CD4-positive, alpha-beta memory T cell (primary cell): ENCODE measurements around the gene MORC1. TPM values are rescaled to one million over a fixed set of nuclear protein-coding genes. Genes with fewer than 3 reads are reported as not detected.

ENCODE experiments used
- CTCF ChIA-PET: fragments of 350-600 bp; sonication (Branson Sonifier 250); formaldehyde crosslinking; loops from one replicate; lab custom pipeline; 2021; ENCODE audit warnings: inconsistent platforms; ENCODE audit not compliant: partially characterized antibody; lab: Charles Lee
- POLR2A ChIA-PET: fragments of 350-600 bp; sonication (Branson Sonifier 250); formaldehyde crosslinking; loops from one replicate; lab custom pipeline; 2021; ENCODE audit not compliant: partially characterized antibody; lab: Charles Lee
- DNase-seq, 5 donors: peaks; one replicate each; pipeline versions ENCODE4 v3.0.0 to v3.0.0-alpha.2; 2020 to 2022; ENCODE audit warnings: mixed read lengths in 1 of 5
- H3K27ac ChIP-seq: one replicate; pipeline ENCODE4 v1.7.0; 2013; ENCODE audit warnings: low read depth, low read length
- H3K27me3 ChIP-seq: 2 replicates; pipeline ENCODE4 v1.7.0; 2013; ENCODE audit warnings: mild to moderate bottlenecking, low read length, moderate library complexity; ENCODE audit not compliant: insufficient read depth
- H3K36me3 ChIP-seq: 2 replicates; pipeline ENCODE4 v1.7.0; 2013; ENCODE audit warnings: mild to moderate bottlenecking, low read length, moderate library complexity; ENCODE audit not compliant: insufficient read depth
- H3K4me1 ChIP-seq: 2 replicates; pipeline ENCODE4 v1.7.0; 2013; ENCODE audit warnings: mild to moderate bottlenecking, low read length, moderate library complexity; ENCODE audit not compliant: insufficient read depth
- H3K4me3 ChIP-seq, 2 donors: one replicate each; pipeline ENCODE4 v1.7.0; 2013; ENCODE audit warnings: low read length in 2 of 2, mild to moderate bottlenecking in 1 of 2
- H3K9me3 ChIP-seq, 2 donors: one replicate each; pipeline ENCODE4 v1.7.0; 2013; ENCODE audit warnings: low read length in 2 of 2, control low read depth in 1 of 2; ENCODE audit not compliant: control insufficient read depth in 1 of 2
- H3K27ac Mint-ChIP-seq, 7 donors: one replicate each; pipeline ENCODE4 v1.8.0; 2020 to 2021; ENCODE audit warnings: mixed read lengths in 7 of 7, mild to moderate bottlenecking in 6 of 7, inconsistent platforms in 3 of 7, moderate library complexity in 3 of 7
- H3K27me3 Mint-ChIP-seq, 2 donors: one replicate each; pipeline ENCODE4 v1.8.0; 2020 to 2021; ENCODE audit warnings: mixed read lengths in 2 of 2
- H3K36me3 Mint-ChIP-seq, 2 donors: one replicate each; pipeline ENCODE4 v1.8.0; 2020 to 2021; ENCODE audit warnings: mixed read lengths in 2 of 2, inconsistent platforms in 1 of 2, mild to moderate bottlenecking in 1 of 2
- H3K4me1 Mint-ChIP-seq, 4 donors: one replicate each; pipeline ENCODE4 v1.8.0; 2020 to 2021; ENCODE audit warnings: mixed read lengths in 4 of 4, mild to moderate bottlenecking in 1 of 4
- H3K4me3 Mint-ChIP-seq, 8 donors: one replicate each; pipeline ENCODE4 v1.8.0; 2020 to 2021; ENCODE audit warnings: mixed read lengths in 8 of 8, mild to moderate bottlenecking in 7 of 8, moderate library complexity in 6 of 8, inconsistent platforms in 3 of 8
- H3K9me3 Mint-ChIP-seq, 8 donors: one replicate each; pipeline ENCODE4 v1.8.0; 2020 to 2021; ENCODE audit warnings: mixed read lengths in 8 of 8, mild to moderate bottlenecking in 5 of 8, inconsistent platforms in 3 of 8, moderate library complexity in 1 of 8
- intact Hi-C: fragments of 100-400 bp; cut with micrococcal nuclease; formaldehyde crosslinking; loops from one replicate; pipeline ENCODE4 v1.15.1; 2023
- polyA plus RNA-seq, 2 donors: library from polyadenylated mRNA; unstranded; fragments of 300-500 nt; fragmentation: Illumina TruSeq; gene quantifications; one replicate each; pipeline ENCODE4 v1.2.3, GENCODE V29; 2021
- total RNA-seq, 2 experiments: library from RNA; stranded (reverse); gene quantifications; one replicate each; pipeline ENCODE4 v1.2.3, GENCODE V29; 2021

The MORC1 gene
- total and polyA plus RNA-seq, 4 experiments from 2014 or later: not detected

- Mint-ChIP-seq H3K36me3 (no peaks in the 10 kb centered on the region), H3K27me3 (peaks cover 0 to 10% of the 10 kb centered on the region in 2 donors), H3K9me3 (peaks cover 0 to 4% (median 0%) of the 10 kb centered on the region in 8 donors), H3K4me3 (no peak overlapping the region), H3K4me1 (no peaks in the 10 kb centered on the region), H3K27ac (no peak overlapping the region)
- Histone ChIP-seq H3K27me3 (no peaks in the 10 kb centered on the region), H3K9me3 (no peaks in the 10 kb centered on the region), H3K4me3 (no peak overlapping the region), H3K36me3 (no peaks in the 10 kb centered on the region), H3K27ac (no peak overlapping the region), H3K4me1 (no peaks in the 10 kb centered on the region)
- POLR2A ChIA-PET: no interaction called here
- CTCF ChIA-PET: no interaction called here
- DNase-seq: no peak
- intact Hi-C loops: no loop called here
These were observed 13.3 kb upstream of the MORC1 start for GRCh38 chr3:109131276-109131675.

GRCh38 chr3:109127553-109127952 lies 9.6 kb upstream of the MORC1 start:
- Mint-ChIP-seq H3K4me1 (no peaks in the 10 kb centered on the region), H3K4me3 (no peak overlapping the region), H3K9me3 (peaks cover 0 to 9% (median 5%) of the 10 kb centered on the region in 8 donors), H3K27me3 (peaks cover 0 to 13% of the 10 kb centered on the region in 2 donors), H3K27ac (no peak overlapping the region), H3K36me3 (no peaks in the 10 kb centered on the region)
- ChIA-PET CTCF (no interaction called here), POLR2A (no interaction called here)
- no peaks in the 10 kb centered on the region for H3K27me3 ChIP-seq
- no peak overlapping the region for H3K27ac ChIP-seq
- no peak for DNase-seq
- no peaks in the 10 kb centered on the region for H3K36me3 ChIP-seq
- no peaks in the 10 kb centered on the region for H3K9me3 ChIP-seq
- no peak overlapping the region for H3K4me3 ChIP-seq
- intact Hi-C loops: no loop called here
- H3K4me1 ChIP-seq: no peaks in the 10 kb centered on the region

- Mint-ChIP-seq H3K27ac (no peak overlapping the region), H3K9me3 (peaks cover 0 to 8% (median 6%) of the 10 kb centered on the region in 8 donors), H3K27me3 (peaks cover 0 to 7% of the 10 kb centered on the region in 2 donors), H3K36me3 (no peaks in the 10 kb centered on the region), H3K4me1 (no peaks in the 10 kb centered on the region), H3K4me3 (no peak overlapping the region)
- Histone ChIP-seq H3K4me1 (no peaks in the 10 kb centered on the region), H3K4me3 (no peak overlapping the region), H3K36me3 (no peaks in the 10 kb centered on the region), H3K27ac (no peak overlapping the region), H3K27me3 (no peaks in the 10 kb centered on the region), H3K9me3 (no peaks in the 10 kb centered on the region)
- ChIA-PET POLR2A (no interaction called here), CTCF (no interaction called here)
- intact Hi-C loops: no loop called here
- DNase-seq: no peak
These were observed 8.0 kb upstream of the MORC1 start for GRCh38 chr3:109125902-109126301.

GRCh38 chr3:109122690-109123089 lies 4.8 kb upstream of the MORC1 start:
- H3K27me3 ChIP-seq: no peaks in the 10 kb centered on the region
- Mint-ChIP-seq H3K9me3 (peaks cover 0 to 7% (median 5%) of the 10 kb centered on the region in 8 donors), H3K27ac (no peak overlapping the region), H3K4me1 (no peaks in the 10 kb centered on the region), H3K36me3 (no peaks in the 10 kb centered on the region), H3K4me3 (no peak overlapping the region), H3K27me3 (peaks cover 1 to 4% of the 10 kb centered on the region in 2 donors)
- no peaks in the 10 kb centered on the region for H3K9me3 ChIP-seq
- intact Hi-C loops: no loop called here
- H3K4me1 ChIP-seq: no peaks in the 10 kb centered on the region
- DNase-seq: no peak
- ChIA-PET POLR2A (no interaction called here), CTCF (no interaction called here)
- no peak overlapping the region for H3K4me3 ChIP-seq
- no peak overlapping the region for H3K27ac ChIP-seq
- no peaks in the 10 kb centered on the region for H3K36me3 ChIP-seq

- no peaks in the 10 kb centered on the region for H3K36me3 Mint-ChIP-seq
- H3K9me3 Mint-ChIP-seq: peaks cover 0 to 7% (median 5%) of the 10 kb centered on the region in 8 donors
- H3K4me3 Mint-ChIP-seq: no peak overlapping the region
- Histone ChIP-seq H3K4me3 (no peak overlapping the region), H3K27ac (no peak overlapping the region), H3K27me3 (no peaks in the 10 kb centered on the region), H3K36me3 (no peaks in the 10 kb centered on the region), H3K4me1 (no peaks in the 10 kb centered on the region), H3K9me3 (no peaks in the 10 kb centered on the region)
- intact Hi-C loops: no loop called here
- ChIA-PET POLR2A (no interaction called here), CTCF (no interaction called here)
- H3K4me1 Mint-ChIP-seq: no peaks in the 10 kb centered on the region
- DNase-seq: no peak
- no peak overlapping the region for H3K27ac Mint-ChIP-seq
- H3K27me3 Mint-ChIP-seq: peaks cover 3 to 6% of the 10 kb centered on the region in 2 donors
These were observed 650 bp upstream of the MORC1 start for GRCh38 chr3:109118584-109118983.

- CTCF ChIA-PET: no interaction called here
These were observed 1.9 kb downstream of the MORC1 start for GRCh38 chr3:109116031-109116430.

GRCh38 chr3:109115451-109115850 lies 2.5 kb downstream of the MORC1 start:
- H3K27ac ChIP-seq: no peak overlapping the region
- no peak overlapping the region for H3K4me3 ChIP-seq
- no peaks in the 10 kb centered on the region for H3K9me3 ChIP-seq
- no peaks in the 10 kb centered on the region for H3K36me3 ChIP-seq
- Mint-ChIP-seq H3K4me1 (no peaks in the 10 kb centered on the region), H3K27ac (no peak overlapping the region), H3K9me3 (no peaks in the 10 kb centered on the region), H3K27me3 (peaks cover 2 to 3% of the 10 kb centered on the region in 2 donors), H3K36me3 (no peaks in the 10 kb centered on the region), H3K4me3 (no peak overlapping the region)
- intact Hi-C loops: no loop called here
- POLR2A ChIA-PET: no interaction called here
- CTCF ChIA-PET: no interaction called here
- DNase-seq: no peak
- no peaks in the 10 kb centered on the region for H3K4me1 ChIP-seq
- H3K27me3 ChIP-seq: no peaks in the 10 kb centered on the region

More at GRCh38 chr3:109116031-109116430, 1.9 kb downstream of the MORC1 start:
- no peaks in the 10 kb centered on the region for H3K4me1 Mint-ChIP-seq
- Histone ChIP-seq H3K4me1 (no peaks in the 10 kb centered on the region), H3K4me3 (no peak overlapping the region), H3K9me3 (no peaks in the 10 kb centered on the region), H3K27me3 (no peaks in the 10 kb centered on the region), H3K27ac (no peak overlapping the region), H3K36me3 (no peaks in the 10 kb centered on the region)
- intact Hi-C loops: no loop called here
- H3K27me3 Mint-ChIP-seq: peaks cover 2 to 3% of the 10 kb centered on the region in 2 donors
- no peak for DNase-seq
- no peak overlapping the region for H3K4me3 Mint-ChIP-seq
- no peaks in the 10 kb centered on the region for H3K9me3 Mint-ChIP-seq
- no peaks in the 10 kb centered on the region for H3K36me3 Mint-ChIP-seq
- POLR2A ChIA-PET: no interaction called here
- no peak overlapping the region for H3K27ac Mint-ChIP-seq

GRCh38 chr3:109114746-109115145 lies 3.2 kb downstream of the MORC1 start:
- ChIA-PET CTCF (no interaction called here), POLR2A (no interaction called here)
- intact Hi-C loops: no loop called here
- peaks cover 2 to 3% of the 10 kb centered on the region in 2 donors for H3K27me3 Mint-ChIP-seq
- H3K36me3 Mint-ChIP-seq: no peaks in the 10 kb centered on the region
- no peaks in the 10 kb centered on the region for H3K4me1 Mint-ChIP-seq
- H3K27ac ChIP-seq: no peak overlapping the region
- no peaks in the 10 kb centered on the region for H3K9me3 ChIP-seq
- H3K4me3 Mint-ChIP-seq: no peak overlapping the region
- no peaks in the 10 kb centered on the region for H3K36me3 ChIP-seq
- no peaks in the 10 kb centered on the region for H3K9me3 Mint-ChIP-seq
- no peak for DNase-seq
- no peaks in the 10 kb centered on the region for H3K4me1 ChIP-seq
- no peak overlapping the region for H3K4me3 ChIP-seq
- H3K27ac Mint-ChIP-seq: no peak overlapping the region
- H3K27me3 ChIP-seq: no peaks in the 10 kb centered on the region
